NCI-H2227 treated with DMSO at 0.1 percent for 48 hours (cell line): ENCODE measurements around the gene SGK1.
A peak's percentile ranks its signal among the peaks of the same experiment; 100 is the strongest.

Source experiments
- DNase-seq: peaks from one replicate; lab custom pipeline; 2025; lab: John Stamatoyannopoulos, UW

The SGK1 gene

GRCh38 chr6:134317471-134318131 is at the start of gene SGK1:
Gene SGK1 (minus strand): TSS chr6:134318112. CDS start chr6:134317460, 652 bp downstream.
- DNase-seq = peak; percentile 38

DNA sequence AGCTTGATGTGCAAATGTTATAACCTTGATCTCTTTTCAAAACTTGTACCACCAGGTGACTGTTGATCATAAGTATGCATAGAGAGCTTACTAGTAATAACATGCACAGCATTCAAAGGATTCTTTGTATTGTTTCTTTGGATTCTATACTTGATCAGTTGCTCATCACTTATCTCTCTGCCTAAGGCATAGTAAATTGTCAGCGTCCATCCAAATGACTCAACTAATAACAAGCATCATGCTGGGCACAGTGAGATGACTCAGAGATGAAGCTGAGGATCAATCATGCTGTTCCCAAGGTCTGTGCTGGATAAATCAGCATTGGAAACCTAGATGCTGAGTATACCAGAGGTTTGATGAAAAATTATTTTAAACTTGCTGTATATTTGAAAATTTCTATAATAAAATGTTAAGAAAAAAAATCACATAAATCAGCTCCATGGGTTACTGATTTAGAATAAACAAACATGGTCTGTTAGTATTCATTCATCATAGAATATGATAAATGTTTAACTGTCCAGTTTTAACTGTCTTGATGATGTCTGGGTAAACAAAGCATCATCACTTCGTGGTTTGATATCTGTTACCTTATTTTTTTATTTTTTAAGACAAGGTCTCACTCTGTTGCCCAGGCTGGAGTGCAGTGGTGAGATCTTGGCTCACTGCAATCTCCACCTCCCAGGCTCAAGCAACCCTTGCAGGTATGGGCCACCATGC is 45.6 kb upstream of the SGK1 start:
- DNase-seq = no peak

DNA sequence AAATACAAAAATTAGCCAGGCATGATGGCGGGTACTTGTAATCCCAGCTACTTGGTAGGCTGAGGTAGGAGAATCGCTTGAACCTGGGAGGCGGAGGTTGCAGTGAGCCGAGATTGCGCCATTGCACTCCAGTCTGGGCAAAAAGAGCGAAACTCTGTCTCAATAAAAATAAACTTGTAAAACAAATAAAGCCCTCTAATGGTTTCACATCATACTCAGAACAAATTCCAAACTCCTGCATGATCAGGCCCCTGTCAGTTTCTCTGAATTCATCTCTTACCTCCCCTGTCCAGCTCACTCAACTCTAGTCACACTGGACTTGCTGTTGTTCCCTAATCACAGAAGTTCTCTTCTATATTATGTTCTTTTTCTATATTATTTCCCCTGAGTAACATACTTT is 43.1 kb upstream of the SGK1 start:
- no peak for DNase-seq

GRCh38 chr6:134359302-134359701 is 41.4 kb upstream of the SGK1 start:
- DNase-seq = no peak

GRCh38 chr6:134358320-134358719 is 40.4 kb upstream of the SGK1 start:
- no peak for DNase-seq

- no peak for DNase-seq
These were observed 39.1 kb upstream of the SGK1 start for GRCh38 chr6:134357022-134357487.

- DNase-seq = no peak
These were observed 38.5 kb upstream of the SGK1 start for GRCh38 chr6:134356405-134356804.

DNA sequence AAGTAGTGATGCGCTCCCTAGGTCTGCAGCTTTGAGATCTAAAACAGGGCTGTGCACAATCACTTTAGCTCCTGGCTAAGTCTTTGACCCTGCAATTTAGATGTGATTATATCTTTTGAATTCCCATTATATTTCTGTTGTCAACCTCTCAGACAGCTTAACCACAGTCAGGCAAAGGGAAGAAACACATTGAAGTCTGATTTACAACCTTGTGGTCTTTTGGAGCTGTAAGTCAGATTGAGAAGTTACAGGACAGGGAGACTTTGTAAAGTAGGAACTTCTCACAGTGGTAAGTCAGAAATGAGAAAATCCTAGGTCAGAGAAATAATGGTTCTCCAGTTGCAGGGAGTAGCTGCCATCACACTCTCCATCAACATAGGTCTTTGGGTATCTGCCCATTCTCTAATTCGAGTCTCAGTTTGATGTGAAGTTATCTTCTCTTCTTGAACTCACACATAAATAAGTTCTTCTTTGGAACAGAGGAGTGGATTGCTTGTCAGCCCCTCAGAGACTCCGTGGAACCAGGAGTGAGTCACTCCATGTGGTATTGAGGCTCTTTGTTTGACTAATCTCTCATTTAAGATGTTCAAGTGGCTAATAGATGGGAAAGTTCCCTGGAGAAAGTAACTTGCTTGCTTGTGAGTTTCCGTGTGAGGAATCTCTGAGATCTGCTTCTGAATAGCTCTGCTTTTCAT is 35.0 kb upstream of the SGK1 start:
- peak; percentile 53 for DNase-seq

DNA sequence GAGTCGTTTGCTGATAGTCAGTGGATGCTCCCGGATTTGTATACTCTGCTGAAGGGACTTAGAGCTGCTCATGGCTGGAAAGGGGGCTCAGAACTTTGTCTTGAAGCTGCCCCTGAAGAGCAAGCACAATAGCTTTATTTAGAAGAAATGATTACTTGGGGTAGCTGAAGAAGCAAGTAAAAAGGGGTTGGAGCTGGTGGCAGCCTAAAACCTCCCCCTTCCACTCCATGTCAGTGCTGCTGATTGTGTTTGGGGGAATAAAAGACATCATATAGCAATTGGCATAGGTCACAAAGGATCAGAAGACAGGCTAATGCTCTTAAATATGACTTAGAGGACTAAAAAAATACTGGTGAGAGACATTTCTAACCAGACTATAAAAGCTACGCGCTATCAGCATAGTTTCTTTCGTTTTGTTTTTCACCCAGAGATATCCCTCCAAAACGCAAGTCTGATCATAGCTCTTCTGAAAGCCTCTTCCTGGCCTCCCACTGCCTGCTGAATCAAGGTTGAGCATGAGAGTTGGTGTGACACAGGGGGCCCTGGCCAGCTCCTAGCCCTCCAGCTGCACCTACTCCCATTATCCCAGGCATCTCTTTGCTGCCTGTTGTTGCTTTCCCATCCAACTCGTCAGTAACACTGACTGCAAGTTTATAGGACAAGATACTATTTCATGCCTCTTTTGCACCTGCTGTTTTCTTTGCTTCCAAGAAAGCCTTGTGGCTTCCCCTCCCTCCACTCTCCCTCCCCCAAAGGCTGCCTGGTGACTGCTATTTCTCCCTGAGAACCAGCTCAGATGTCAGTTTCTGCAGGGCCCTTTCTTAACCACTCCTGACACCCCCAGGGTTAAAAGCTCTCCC is 33.9 kb upstream of the SGK1 start:
- DNase-seq = no peak

DNA sequence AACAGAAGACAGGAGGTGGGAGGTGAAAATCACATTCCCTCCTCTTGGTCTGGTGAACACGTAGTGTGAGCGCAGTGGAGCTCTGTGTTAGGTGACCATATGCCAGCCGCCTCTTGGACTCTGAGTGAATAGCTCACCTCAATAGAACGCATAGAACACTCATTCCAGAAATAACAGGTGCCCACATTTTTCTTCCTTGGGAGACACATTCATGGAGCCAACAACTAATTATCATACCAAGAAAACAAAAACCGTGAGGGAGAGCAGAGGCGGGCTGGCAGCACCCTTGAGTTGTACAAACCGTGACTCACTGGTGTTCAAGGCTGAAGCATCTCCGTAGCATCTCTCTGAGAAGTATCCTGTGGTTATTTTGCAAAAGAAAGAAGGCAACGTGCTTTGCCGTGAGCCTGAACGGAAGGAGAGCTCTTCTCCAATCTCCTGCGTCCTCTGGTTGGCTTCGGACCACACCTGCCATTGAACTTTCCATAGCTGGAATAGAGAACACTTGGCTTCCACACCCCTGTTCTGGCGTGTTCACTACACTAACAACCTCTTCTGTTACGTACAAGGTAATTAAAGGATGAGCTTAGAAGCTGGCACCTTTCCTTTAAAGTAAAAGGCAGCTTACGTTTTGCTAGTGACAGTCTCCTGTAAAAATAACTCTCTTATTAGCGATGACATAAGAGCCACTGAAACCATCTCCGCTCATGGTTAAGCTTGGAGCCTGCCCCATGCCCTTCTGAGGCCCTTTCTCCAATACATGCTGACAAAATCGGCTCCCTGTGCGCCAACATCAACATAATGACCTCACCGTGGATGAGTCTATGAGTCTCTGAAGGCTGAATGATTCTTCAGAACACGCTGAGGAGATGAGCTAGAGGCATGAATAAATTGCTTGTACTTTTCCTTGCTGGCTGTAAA is 30.2 kb upstream of the SGK1 start:
- DNase-seq = no peak

GRCh38 chr6:134346932-134347545 is 29.1 kb upstream of the SGK1 start:
- DNase-seq = no peak

- no peak for DNase-seq
These were observed 27.9 kb upstream of the SGK1 start for GRCh38 chr6:134345789-134346188.

GRCh38 chr6:134343066-134343465 is 25.2 kb upstream of the SGK1 start:
- DNase-seq = no peak

GRCh38 chr6:134341999-134342567 is 24.2 kb upstream of the SGK1 start:
- no peak for DNase-seq

DNA sequence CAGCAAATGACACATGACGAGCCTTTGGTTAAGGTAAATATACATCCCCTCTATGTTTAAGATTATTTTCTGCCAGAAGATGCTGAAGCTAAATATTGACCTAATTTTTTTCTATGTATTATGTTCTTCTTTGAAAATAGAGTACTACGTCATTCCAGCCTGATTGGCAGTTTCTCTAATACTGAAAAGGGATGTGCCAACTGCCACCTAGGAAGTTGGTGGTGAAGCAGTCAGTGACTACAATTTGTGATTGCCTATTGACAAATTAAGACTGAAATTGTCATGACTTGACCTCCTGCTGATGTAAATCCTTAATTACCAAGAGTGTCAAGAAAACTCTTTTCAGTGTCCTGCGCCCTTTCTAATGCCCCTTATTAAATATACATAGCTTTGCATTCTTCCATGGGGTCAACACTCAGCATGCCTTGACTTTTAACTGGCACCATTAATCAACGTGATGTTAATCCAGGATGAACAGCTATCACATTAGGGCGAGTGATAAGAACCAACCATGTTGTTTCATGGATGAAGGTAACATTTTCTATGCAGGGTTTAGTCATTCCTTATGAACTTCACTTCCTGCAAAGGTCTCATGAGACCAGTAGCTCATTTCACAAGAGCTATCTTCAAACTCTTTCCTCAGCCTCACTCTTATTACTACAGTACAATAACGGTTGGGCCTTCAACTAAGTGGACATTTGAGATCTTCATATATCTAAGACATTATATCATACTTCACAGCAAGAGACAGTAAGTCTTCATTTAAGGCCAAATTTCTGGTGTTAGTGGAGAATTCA is 22.5 kb upstream of the SGK1 start:
- no peak for DNase-seq

GRCh38 chr6:134339216-134339615 is 21.3 kb upstream of the SGK1 start:
- DNase-seq = no peak

DNA sequence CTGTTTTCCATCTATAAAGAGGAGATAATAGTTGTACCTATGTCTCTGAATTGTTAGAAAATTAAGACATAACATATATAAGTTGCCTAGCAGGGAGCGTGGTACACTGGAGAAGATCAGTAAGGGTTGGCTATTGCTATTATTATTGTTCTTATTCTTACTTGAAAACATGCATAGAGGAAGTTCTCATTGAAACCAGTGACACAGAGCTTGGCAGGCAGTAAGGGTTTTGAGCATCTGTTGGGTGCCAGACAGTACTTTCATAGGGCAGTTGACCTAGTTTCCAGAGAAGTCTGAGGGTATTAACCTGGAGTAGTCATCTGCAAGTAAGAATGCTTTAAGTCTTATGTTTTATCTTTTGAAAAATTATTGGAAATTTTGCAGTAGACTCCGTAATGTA is 13.3 kb upstream of the SGK1 start:
- no peak for DNase-seq

DNA sequence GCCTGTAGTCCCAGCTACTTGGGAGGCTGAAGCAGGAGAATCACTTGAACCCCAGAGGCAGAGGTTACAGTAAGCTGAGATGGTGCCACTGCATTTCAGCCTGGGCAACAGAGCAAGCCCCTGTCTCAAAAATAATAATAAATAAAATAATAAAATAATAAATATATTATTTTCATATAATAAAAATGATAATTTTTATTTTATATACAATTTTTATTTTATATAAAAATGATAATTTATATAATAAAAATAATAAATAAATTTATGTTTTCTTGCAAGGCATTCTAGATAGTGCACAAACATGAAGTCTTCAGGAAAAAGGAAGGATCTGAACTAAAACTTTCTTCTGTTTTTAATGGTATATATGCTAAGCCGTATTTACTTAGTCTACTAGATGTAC is 12.6 kb upstream of the SGK1 start:
- DNase-seq = no peak

DNA sequence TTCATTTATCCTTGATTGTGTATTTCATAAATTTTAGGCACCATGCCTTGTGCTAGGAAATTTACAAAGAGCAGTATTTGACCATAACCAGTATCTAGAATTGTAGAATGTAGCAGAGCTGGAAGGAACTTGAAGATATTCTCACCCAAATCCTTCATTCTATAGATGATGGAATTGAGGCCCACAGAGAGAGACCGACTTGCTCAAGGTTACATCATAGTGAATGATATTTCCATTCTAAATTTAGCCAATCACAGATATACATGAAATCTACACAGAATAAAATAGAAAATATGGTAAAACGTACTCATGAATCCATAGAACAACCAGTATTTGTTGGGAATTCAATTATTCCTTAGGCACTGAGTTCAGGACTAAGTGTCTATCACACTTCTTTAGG is 10.9 kb upstream of the SGK1 start:
- no peak for DNase-seq
